HepG2 (cell line): ENCODE measurements around the gene MTFP1. TPM values are rescaled to one million over a fixed set of nuclear protein-coding genes. Genes with fewer than 3 reads are reported as not detected.

Experiments
- HOXA3 ChIP-seq: sonication (generic); formaldehyde crosslinking; IDR thresholded peaks from 2 replicates; pipeline ENCODE4 v1.5.0; 2020; ENCODE audit warnings: missing genetic modification reagents
- HOXD1 ChIP-seq: sonication (generic); formaldehyde crosslinking; IDR thresholded peaks from 2 replicates; pipeline ENCODE4 v1.5.0; 2020; ENCODE audit warnings: missing genetic modification reagents
- KAT8 ChIP-seq: IDR thresholded peaks from 2 replicates; pipeline ENCODE4 v1.6.1; 2016; ENCODE audit warnings: missing genetic modification reagents, missing compliant biosample characterization
- NCOR1 ChIP-seq: fragments of 200-600 bp; sonication (generic); IDR thresholded peaks from 2 replicates; pipeline ENCODE4 v1.7.0; 2017; ENCODE audit warnings: antibody characterized with exemption, low read length, borderline replicate concordance
- NFRKB ChIP-seq: fragments of 450-650 bp; IDR thresholded peaks from 2 replicates; pipeline ENCODE4 v1.6.1; 2017
- TGIF2 ChIP-seq: IDR thresholded peaks from 2 replicates; pipeline ENCODE4 v1.6.1; 2016; ENCODE audit warnings: control low read depth, missing compliant biosample characterization
- ZNF331 ChIP-seq: sonication (generic); formaldehyde crosslinking; IDR thresholded peaks from 2 replicates; pipeline ENCODE4 v1.4.0; 2020; ENCODE audit warnings: missing genetic modification reagents
- ZNF761 ChIP-seq: sonication (generic); formaldehyde crosslinking; conservative IDR thresholded peaks from 2 replicates; pipeline ENCODE4 v1.4.0; 2020; ENCODE audit warnings: mild to moderate bottlenecking, missing genetic modification reagents
- ZNF792 ChIP-seq: IDR thresholded peaks from 2 replicates; pipeline ENCODE4 v1.6.1; 2016
- ZNF83 ChIP-seq: sonication (generic); formaldehyde crosslinking; IDR thresholded peaks from 2 replicates; pipeline ENCODE4 v1.4.0; 2020; ENCODE audit warnings: missing genetic modification reagents, mild to moderate bottlenecking, borderline replicate concordance
- ZSCAN22 ChIP-seq: sonication (generic); formaldehyde crosslinking; IDR thresholded peaks from 2 replicates; pipeline ENCODE4 v1.4.0; 2020; ENCODE audit warnings: mild to moderate bottlenecking, missing genetic modification reagents
- ZSCAN9 ChIP-seq: IDR thresholded peaks from 2 replicates; pipeline ENCODE4 v1.6.1; 2016; ENCODE audit warnings: borderline replicate concordance
- polyA plus RNA-seq, 8 experiments: library from polyadenylated mRNA; depleted of rRNA in 3 of 8; stranded (reverse) in 7 of 8; unstranded in 1 of 8; fragments of >200 nt; fragmentation: Illumina TruSeq in 4 of 8; extraction: Trizol in 4 of 8; gene quantifications; 2 replicates each; pipeline versions ENCODE4 v1.2.1 to v1.2.3, GENCODE V29; 2011 to 2016; ENCODE audit warnings: low read depth in 4 of 8, missing spikeins in 1 of 8, mixed read lengths in 1 of 8; ENCODE audit not compliant: insufficient read depth in 1 of 8
- total RNA-seq, 5 experiments: library from RNA; depleted of rRNA; stranded (reverse); fragments of >200 nt; fragmentation: Illumina TruSeq; extraction: Trizol; gene quantifications; 2 replicates each; pipeline ENCODE4 v1.2.3, GENCODE V29; 2016; ENCODE audit warnings: low read depth in 1 of 5
- TF ChIP-seq, protein P1 (sequence below): sonication (generic); formaldehyde crosslinking; IDR thresholded peaks from 2 replicates; pipeline ENCODE4 v1.4.0; 2020; ENCODE audit warnings: missing genetic modification reagents
- TF ChIP-seq, protein P2 (sequence below): sonication (generic); formaldehyde crosslinking; IDR thresholded peaks from 2 replicates; pipeline ENCODE4 v1.4.0; 2020; ENCODE audit warnings: missing genetic modification reagents
- TF ChIP-seq, protein P3 (sequence below): IDR thresholded peaks from 2 replicates; pipeline ENCODE4 v1.6.1; 2016; ENCODE audit warnings: missing genetic modification reagents, missing compliant biosample characterization
- TF ChIP-seq, protein P4 (sequence below): sonication (generic); formaldehyde crosslinking; IDR thresholded peaks from 2 replicates; pipeline ENCODE4 v1.4.0; 2020; ENCODE audit warnings: mild to moderate bottlenecking, missing genetic modification reagents
- TF ChIP-seq, protein P5 (sequence below): sonication (generic); formaldehyde crosslinking; IDR thresholded peaks from 2 replicates; pipeline ENCODE4 v1.4.0; 2020; ENCODE audit warnings: missing genetic modification reagents, borderline replicate concordance

The MTFP1 gene
- total and polyA plus RNA-seq, 2 of the 13 experiments (the other 11 are each of a cell fraction or from before 2014, with no cell fraction given), result 29.5 to 45.6 TPM

DNA sequence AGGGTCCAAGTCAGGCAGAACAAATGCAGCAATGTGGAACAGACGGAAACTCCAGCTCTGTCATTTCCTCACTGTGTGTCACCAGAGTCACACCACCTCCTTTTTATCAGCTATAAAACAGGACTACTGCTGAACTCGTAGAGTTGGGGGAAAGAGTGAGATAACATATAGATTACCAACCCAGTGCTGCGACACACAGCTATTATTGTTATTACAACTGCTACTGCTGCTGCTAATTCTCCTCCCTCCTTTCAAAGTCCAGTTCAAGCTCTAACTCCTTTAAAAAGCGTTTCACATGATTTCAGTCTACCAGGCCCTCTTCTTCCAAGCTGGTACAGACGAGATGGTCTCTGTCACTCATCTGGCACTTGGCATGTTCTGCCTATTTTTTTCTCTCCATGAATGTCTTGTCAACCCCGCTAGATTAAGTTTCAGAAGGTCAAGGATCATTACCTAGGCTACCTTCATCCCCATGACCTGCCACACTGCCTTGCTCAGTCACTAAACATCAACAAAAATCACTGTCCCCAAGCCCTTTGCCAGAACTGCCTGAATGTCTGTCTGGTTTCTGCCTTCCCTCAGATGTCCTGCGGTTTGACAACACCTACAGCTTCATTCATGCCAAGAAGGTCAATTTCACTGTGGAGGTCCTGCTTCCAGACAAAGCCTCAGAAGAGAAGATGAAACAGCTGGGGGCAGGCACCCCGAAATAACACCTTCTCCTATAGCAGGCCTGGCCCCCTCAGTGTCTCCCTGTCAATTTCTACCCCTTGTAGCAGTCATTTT is 3.7 kb upstream of the MTFP1 start (continued):
- TF ChIP-seq, protein P1, sequence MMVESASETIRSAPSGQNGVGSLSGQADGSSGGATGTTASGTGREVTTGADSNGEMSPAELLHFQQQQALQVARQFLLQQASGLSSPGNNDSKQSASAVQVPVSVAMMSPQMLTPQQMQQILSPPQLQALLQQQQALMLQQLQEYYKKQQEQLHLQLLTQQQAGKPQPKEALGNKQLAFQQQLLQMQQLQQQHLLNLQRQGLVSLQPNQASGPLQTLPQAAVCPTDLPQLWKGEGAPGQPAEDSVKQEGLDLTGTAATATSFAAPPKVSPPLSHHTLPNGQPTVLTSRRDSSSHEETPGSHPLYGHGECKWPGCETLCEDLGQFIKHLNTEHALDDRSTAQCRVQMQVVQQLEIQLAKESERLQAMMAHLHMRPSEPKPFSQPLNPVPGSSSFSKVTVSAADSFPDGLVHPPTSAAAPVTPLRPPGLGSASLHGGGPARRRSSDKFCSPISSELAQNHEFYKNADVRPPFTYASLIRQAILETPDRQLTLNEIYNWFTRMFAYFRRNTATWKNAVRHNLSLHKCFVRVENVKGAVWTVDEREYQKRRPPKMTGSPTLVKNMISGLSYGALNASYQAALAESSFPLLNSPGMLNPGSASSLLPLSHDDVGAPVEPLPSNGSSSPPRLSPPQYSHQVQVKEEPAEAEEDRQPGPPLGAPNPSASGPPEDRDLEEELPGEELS (CRISPR knock-in tag), result peak; percentile 63; the same call in 1 of the 2 replicates
- no peak for TF ChIP-seq ZNF83 (CRISPR knock-in tag)
- TF ChIP-seq HOXA3 (CRISPR knock-in tag), result 0 out of 2 replicates have a peak, but pooled peaks have one; percentile 23
- TF ChIP-seq NCOR1, result peak; percentile 70; the same call in 1 of the 2 replicates
- 0 out of 2 replicates have a peak, but pooled peaks have one; percentile 29 for TF ChIP-seq ZSCAN9 (CRISPR knock-in tag)
- no peak for TF ChIP-seq NFRKB
- no peak for TF ChIP-seq ZNF761 (CRISPR knock-in tag)
- peak; percentile 36; the same call in 1 of the 2 replicates for TF ChIP-seq KAT8
- peak; percentile 32; the same call in 1 of the 2 replicates for TF ChIP-seq ZNF331
- TF ChIP-seq TGIF2 (CRISPR knock-in tag), result peak; percentile 27; the same call in 1 of the 2 replicates
- TF ChIP-seq ZSCAN22 (CRISPR knock-in tag), result no peak
- TF ChIP-seq HOXD1, result 0 out of 2 replicates have a peak, but pooled peaks have one; percentile 31
- TF ChIP-seq, protein P2, sequence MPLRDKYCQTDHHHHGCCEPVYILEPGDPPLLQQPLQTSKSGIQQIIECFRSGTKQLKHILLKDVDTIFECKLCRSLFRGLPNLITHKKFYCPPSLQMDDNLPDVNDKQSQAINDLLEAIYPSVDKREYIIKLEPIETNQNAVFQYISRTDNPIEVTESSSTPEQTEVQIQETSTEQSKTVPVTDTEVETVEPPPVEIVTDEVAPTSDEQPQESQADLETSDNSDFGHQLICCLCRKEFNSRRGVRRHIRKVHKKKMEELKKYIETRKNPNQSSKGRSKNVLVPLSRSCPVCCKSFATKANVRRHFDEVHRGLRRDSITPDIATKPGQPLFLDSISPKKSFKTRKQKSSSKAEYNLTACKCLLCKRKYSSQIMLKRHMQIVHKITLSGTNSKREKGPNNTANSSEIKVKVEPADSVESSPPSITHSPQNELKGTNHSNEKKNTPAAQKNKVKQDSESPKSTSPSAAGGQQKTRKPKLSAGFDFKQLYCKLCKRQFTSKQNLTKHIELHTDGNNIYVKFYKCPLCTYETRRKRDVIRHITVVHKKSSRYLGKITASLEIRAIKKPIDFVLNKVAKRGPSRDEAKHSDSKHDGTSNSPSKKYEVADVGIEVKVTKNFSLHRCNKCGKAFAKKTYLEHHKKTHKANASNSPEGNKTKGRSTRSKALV (CRISPR knock-in tag), result no peak
- TF ChIP-seq, protein P3, sequence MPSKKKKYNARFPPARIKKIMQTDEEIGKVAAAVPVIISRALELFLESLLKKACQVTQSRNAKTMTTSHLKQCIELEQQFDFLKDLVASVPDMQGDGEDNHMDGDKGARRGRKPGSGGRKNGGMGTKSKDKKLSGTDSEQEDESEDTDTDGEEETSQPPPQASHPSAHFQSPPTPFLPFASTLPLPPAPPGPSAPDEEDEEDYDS, result peak; percentile 94
- TF ChIP-seq, protein P4, sequence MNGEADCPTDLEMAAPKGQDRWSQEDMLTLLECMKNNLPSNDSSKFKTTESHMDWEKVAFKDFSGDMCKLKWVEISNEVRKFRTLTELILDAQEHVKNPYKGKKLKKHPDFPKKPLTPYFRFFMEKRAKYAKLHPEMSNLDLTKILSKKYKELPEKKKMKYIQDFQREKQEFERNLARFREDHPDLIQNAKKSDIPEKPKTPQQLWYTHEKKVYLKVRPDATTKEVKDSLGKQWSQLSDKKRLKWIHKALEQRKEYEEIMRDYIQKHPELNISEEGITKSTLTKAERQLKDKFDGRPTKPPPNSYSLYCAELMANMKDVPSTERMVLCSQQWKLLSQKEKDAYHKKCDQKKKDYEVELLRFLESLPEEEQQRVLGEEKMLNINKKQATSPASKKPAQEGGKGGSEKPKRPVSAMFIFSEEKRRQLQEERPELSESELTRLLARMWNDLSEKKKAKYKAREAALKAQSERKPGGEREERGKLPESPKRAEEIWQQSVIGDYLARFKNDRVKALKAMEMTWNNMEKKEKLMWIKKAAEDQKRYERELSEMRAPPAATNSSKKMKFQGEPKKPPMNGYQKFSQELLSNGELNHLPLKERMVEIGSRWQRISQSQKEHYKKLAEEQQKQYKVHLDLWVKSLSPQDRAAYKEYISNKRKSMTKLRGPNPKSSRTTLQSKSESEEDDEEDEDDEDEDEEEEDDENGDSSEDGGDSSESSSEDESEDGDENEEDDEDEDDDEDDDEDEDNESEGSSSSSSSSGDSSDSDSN (CRISPR knock-in tag), result peak; percentile 46; the same call in 1 of the 2 replicates
- TF ChIP-seq, protein P5, sequence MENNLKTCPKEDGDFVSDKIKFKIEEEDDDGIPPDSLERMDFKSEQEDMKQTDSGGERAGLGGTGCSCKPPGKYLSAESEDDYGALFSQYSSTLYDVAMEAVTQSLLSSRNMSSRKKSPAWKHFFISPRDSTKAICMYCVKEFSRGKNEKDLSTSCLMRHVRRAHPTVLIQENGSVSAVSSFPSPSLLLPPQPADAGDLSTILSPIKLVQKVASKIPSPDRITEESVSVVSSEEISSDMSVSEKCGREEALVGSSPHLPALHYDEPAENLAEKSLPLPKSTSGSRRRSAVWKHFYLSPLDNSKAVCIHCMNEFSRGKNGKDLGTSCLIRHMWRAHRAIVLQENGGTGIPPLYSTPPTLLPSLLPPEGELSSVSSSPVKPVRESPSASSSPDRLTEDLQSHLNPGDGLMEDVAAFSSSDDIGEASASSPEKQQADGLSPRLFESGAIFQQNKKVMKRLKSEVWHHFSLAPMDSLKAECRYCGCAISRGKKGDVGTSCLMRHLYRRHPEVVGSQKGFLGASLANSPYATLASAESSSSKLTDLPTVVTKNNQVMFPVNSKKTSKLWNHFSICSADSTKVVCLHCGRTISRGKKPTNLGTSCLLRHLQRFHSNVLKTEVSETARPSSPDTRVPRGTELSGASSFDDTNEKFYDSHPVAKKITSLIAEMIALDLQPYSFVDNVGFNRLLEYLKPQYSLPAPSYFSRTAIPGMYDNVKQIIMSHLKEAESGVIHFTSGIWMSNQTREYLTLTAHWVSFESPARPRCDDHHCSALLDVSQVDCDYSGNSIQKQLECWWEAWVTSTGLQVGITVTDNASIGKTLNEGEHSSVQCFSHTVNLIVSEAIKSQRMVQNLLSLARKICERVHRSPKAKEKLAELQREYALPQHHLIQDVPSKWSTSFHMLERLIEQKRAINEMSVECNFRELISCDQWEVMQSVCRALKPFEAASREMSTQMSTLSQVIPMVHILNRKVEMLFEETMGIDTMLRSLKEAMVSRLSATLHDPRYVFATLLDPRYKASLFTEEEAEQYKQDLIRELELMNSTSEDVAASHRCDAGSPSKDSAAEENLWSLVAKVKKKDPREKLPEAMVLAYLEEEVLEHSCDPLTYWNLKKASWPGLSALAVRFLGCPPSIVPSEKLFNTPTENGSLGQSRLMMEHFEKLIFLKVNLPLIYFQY (CRISPR knock-in tag), result no peak
- 0 out of 2 replicates have a peak, but pooled peaks have one; percentile 17 for TF ChIP-seq ZNF792
